ENCODE measurements around the gene MED28. TPM values are rescaled to one million over a fixed set of nuclear protein-coding genes. Genes with fewer than 3 reads are reported as not detected.

The MED28 gene
- total RNA-seq, 5 donors from 2014 or later (not counting 1 experiment from before 2014, with no cell fraction given), result 50.6 to 75.5 (median 66.2) TPM

DNA sequence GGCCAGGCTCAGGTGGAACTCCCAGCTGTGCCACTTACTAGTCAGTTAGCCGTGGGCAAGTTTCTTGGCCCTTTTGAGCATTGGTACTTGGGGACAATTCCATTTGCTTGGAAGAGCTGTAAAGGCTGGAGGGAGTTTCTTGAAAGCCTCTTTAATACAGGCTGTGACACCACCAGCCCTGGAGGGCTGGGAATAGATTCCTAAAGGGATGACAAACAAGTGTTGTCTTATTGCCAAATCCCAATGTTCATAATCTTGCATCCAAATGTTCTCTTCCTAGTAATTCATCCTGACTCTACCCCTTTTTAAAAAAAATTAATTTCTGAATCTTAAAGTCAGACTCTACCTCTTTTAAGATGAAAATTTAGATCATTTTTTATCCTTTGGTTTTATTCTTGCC lies 14.6 kb upstream of the MED28 start:
- peaks cover 42% of the 10 kb centered on the region for H3K36me3 Mint-ChIP-seq
- POLR2A ChIA-PET, result no interaction called here
- no peak overlapping the region for H3K4me3 ChIP-seq (ENCODE audit: control insufficient read depth in 1 of 2, extremely low read depth in 1 of 2, low read length in 1 of 2)
- H3K27ac Mint-ChIP-seq, result no peak overlapping the region
- no peaks in the 10 kb centered on the region for H3K27me3 ChIP-seq (replicated peaks in 1 of 2; ENCODE audit: control insufficient read depth in 2 of 2, extremely low read depth in 1 of 2, insufficient read depth in 2 of 2, low read length in 1 of 2)
- no peak overlapping the region for H3K27ac ChIP-seq (ENCODE audit: low read length)
- DNase-seq (no peak), ATAC-seq (replicated peaks in 1 of 4) (no peak)
- no peaks in the 10 kb centered on the region for H3K9me3 ChIP-seq
- CTCF ChIA-PET, result interaction anchor here in 1 of 2 donors (0.5 kb wide), 1 partner anchor 10 kb away, joined by 3 read pairs; no protein-coding TSS in a partner anchor
- peaks cover 0 to 5% (median 0%) of the 10 kb centered on the region in 3 donors for H3K4me1 Mint-ChIP-seq
- H3K9me3 Mint-ChIP-seq, result no peaks in the 10 kb centered on the region
- H3K4me3 Mint-ChIP-seq, result no peak overlapping the region
- H3K4me1 ChIP-seq (ENCODE audit: control insufficient read depth in 1 of 2, extremely low read depth in 1 of 2, insufficient read depth in 2 of 2, low read length in 2 of 2), result no peaks in the 10 kb centered on the region
- no peaks in the 10 kb centered on the region for H3K27me3 Mint-ChIP-seq
- H3K36me3 ChIP-seq (ENCODE audit: control insufficient read depth in 2 of 2, extremely low read depth in 1 of 2, insufficient read depth in 1 of 2, low read length in 1 of 2), result peaks cover 4 to 65% of the 10 kb centered on the region in 2 donors
- WGBS (ENCODE audit: insufficient coverage), result no CpG with 5 or more reads among the region's 1 CpG

GRCh38 chr4:17605236-17605635 lies 9.2 kb upstream of the MED28 start:
- H3K9me3 Mint-ChIP-seq, result no peaks in the 10 kb centered on the region

GRCh38 chr4:17613761-17614415 lies 553 bp upstream of the MED28 start:
- peaks cover 16% of the 10 kb centered on the region for H3K36me3 Mint-ChIP-seq
- Histone ChIP-seq H3K36me3 (ENCODE audit: control insufficient read depth in 2 of 2, extremely low read depth in 1 of 2, insufficient read depth in 1 of 2, low read length in 1 of 2) (peaks cover 0 to 17% of the 10 kb centered on the region in 2 donors), H3K4me1 (ENCODE audit: control insufficient read depth in 1 of 2, extremely low read depth in 1 of 2, insufficient read depth in 2 of 2, low read length in 2 of 2) (peaks cover 27 to 52% of the 10 kb centered on the region in 2 experiments), H3K9me3 (no peaks in the 10 kb centered on the region), H3K27me3 (replicated peaks in 1 of 2; ENCODE audit: control insufficient read depth in 2 of 2, extremely low read depth in 1 of 2, insufficient read depth in 2 of 2, low read length in 1 of 2) (no peaks in the 10 kb centered on the region), H3K27ac (ENCODE audit: low read length) (peak overlapping the region; percentile 82), H3K4me3 (ENCODE audit: control insufficient read depth in 1 of 2, extremely low read depth in 1 of 2, low read length in 1 of 2) (peak overlapping the region; percentile 94 to 100)
- no peaks in the 10 kb centered on the region for H3K9me3 Mint-ChIP-seq
- H3K4me3 Mint-ChIP-seq, result peak overlapping the region; percentile 95 to 100 (median 99)
- DNase-seq, result peak in 14 of 35 experiments; percentile 2 to 50 (median 8)
- peak overlapping the region; percentile 99 to 100 for H3K27ac Mint-ChIP-seq
- ChIA-PET POLR2A (interaction anchor here (0.6 to 1.8 kb wide), 8 partner anchors 13 to 196 kb away, joined by 3 to 9 read pairs (median 4); partner anchors contain the start of gene LAP3 (in 1 of the 2)), CTCF (interaction anchor here (0.6 to 3.7 kb wide), 14 partner anchors 9 to 409 kb away, joined by 3 to 18 read pairs (median 4); partner anchors contain the start of gene LAP3 (in 1 of the 2))
- H3K4me1 Mint-ChIP-seq, result peaks cover 45 to 47% (median 45%) of the 10 kb centered on the region in 3 donors
- ATAC-seq (replicated peaks in 1 of 4), result peak; percentile 55 to 67 (median 58)
- WGBS (ENCODE audit: insufficient coverage), result 0% methylated on average over 6 of the region's 23 CpGs
- no peaks in the 10 kb centered on the region for H3K27me3 Mint-ChIP-seq

More at GRCh38 chr4:17605236-17605635, 9.2 kb upstream of the MED28 start:
- CTCF ChIA-PET, result interaction anchor here in 1 of 2 donors (1.5 kb wide), 1 partner anchor 9 kb away, joined by 3 read pairs; the partner anchor contains the start of gene MED28
- Histone ChIP-seq H3K4me1 (ENCODE audit: control insufficient read depth in 1 of 2, extremely low read depth in 1 of 2, insufficient read depth in 2 of 2, low read length in 2 of 2) (no peaks in the 10 kb centered on the region), H3K9me3 (no peaks in the 10 kb centered on the region), H3K4me3 (ENCODE audit: control insufficient read depth in 1 of 2, extremely low read depth in 1 of 2, low read length in 1 of 2) (no peak overlapping the region), H3K27me3 (replicated peaks in 1 of 2; ENCODE audit: control insufficient read depth in 2 of 2, extremely low read depth in 1 of 2, insufficient read depth in 2 of 2, low read length in 1 of 2) (no peaks in the 10 kb centered on the region), H3K27ac (ENCODE audit: low read length) (no peak overlapping the region), H3K36me3 (ENCODE audit: control insufficient read depth in 2 of 2, extremely low read depth in 1 of 2, insufficient read depth in 1 of 2, low read length in 1 of 2) (peaks cover 0 to 48% of the 10 kb centered on the region in 2 donors)
- DNase-seq (no peak), ATAC-seq (replicated peaks in 1 of 4) (no peak)
- WGBS (ENCODE audit: insufficient coverage), result 100% methylated on average over 2 of the region's 3 CpGs
- no peak overlapping the region for H3K4me3 Mint-ChIP-seq
- H3K4me1 Mint-ChIP-seq, result no peaks in the 10 kb centered on the region
- POLR2A ChIA-PET, result interaction anchor here in 1 of 2 donors (1.6 kb wide), 1 partner anchor 22 kb away, joined by 3 read pairs; no protein-coding TSS in a partner anchor
- no peaks in the 10 kb centered on the region for H3K27me3 Mint-ChIP-seq
- no peak overlapping the region for H3K27ac Mint-ChIP-seq
- peaks cover 42% of the 10 kb centered on the region for H3K36me3 Mint-ChIP-seq

DNA sequence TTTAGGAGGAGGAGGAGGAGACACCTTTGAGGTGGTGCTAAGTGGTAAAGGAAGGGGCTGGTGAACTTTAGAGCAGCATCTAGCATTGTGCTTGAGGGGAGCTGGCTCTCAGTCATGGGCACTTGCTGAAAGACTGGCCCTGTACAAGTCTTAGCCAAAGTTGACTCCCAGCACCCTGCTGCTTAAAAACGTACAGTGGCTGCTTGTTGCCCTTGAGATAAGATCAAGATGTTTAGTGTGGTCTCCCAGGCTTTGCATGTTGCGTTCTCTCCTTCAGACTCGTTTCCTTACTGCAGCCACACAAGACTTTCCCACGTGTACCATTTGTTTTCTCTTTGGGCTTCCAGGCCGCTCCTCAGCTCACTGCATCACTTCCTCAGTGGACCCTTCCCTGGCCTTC lies 1.8 kb downstream of the MED28 start:
- ATAC-seq (replicated peaks in 1 of 4) (no peak), DNase-seq (peak in 1 of 35 experiments; percentile 19)
- ChIA-PET CTCF (no interaction called here), POLR2A (interaction anchor here in 1 of 2 donors (0.6 kb wide), 1 partner anchor 9 kb away, joined by 3 read pairs; no protein-coding TSS in a partner anchor)
- Mint-ChIP-seq H3K4me1 (peaks cover 51 to 59% (median 57%) of the 10 kb centered on the region in 3 donors), H3K36me3 (peaks cover 24% of the 10 kb centered on the region), H3K27ac (peak overlapping the region in 1 of 2 donors; percentile 26), H3K9me3 (no peaks in the 10 kb centered on the region), H3K27me3 (no peaks in the 10 kb centered on the region), H3K4me3 (peak overlapping the region; percentile 67 to 95 (median 80))
- H3K27me3 ChIP-seq (replicated peaks in 1 of 2; ENCODE audit: control insufficient read depth in 2 of 2, extremely low read depth in 1 of 2, insufficient read depth in 2 of 2, low read length in 1 of 2), result no peaks in the 10 kb centered on the region
- no peaks in the 10 kb centered on the region for H3K9me3 ChIP-seq
- H3K36me3 ChIP-seq (ENCODE audit: control insufficient read depth in 2 of 2, extremely low read depth in 1 of 2, insufficient read depth in 1 of 2, low read length in 1 of 2), result peaks cover 2 to 34% of the 10 kb centered on the region in 2 donors
- 9% methylated on average over 4 of the region's 5 CpGs for WGBS (ENCODE audit: insufficient coverage)
- no peak overlapping the region for H3K4me3 ChIP-seq (ENCODE audit: control insufficient read depth in 1 of 2, extremely low read depth in 1 of 2, low read length in 1 of 2)
- H3K4me1 ChIP-seq (ENCODE audit: control insufficient read depth in 1 of 2, extremely low read depth in 1 of 2, insufficient read depth in 2 of 2, low read length in 2 of 2), result peaks cover 27 to 63% of the 10 kb centered on the region in 2 experiments
- no peak overlapping the region for H3K27ac ChIP-seq (ENCODE audit: low read length)

DNA sequence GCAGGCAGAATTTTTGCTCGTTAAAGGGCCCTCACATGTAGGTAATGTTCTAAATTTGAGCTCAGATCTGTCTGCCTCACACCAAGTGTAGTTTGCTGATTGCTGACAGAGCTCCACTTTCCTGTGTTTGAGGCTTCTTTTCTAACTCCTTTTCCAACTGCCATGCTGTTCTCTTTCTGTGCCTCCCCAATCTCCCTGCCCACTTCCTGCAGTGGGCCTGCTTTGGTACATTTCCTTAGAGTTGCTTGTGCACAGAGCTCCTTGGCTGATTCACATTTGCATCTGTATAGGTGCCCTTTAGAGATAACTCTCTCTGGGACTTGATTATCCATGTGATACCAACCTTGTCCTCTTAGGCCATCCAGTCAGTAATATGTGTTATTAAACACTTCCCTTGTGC lies 4.5 kb downstream of the MED28 start:
- no peak for ATAC-seq (replicated peaks in 1 of 4)
- no peaks in the 10 kb centered on the region for H3K27me3 ChIP-seq (replicated peaks in 1 of 2; ENCODE audit: control insufficient read depth in 2 of 2, extremely low read depth in 1 of 2, insufficient read depth in 2 of 2, low read length in 1 of 2)
- peaks cover 27 to 53% of the 10 kb centered on the region in 2 experiments for H3K4me1 ChIP-seq (ENCODE audit: control insufficient read depth in 1 of 2, extremely low read depth in 1 of 2, insufficient read depth in 2 of 2, low read length in 2 of 2)
- H3K36me3 ChIP-seq (ENCODE audit: control insufficient read depth in 2 of 2, extremely low read depth in 1 of 2, insufficient read depth in 1 of 2, low read length in 1 of 2), result peaks cover 13 to 61% of the 10 kb centered on the region in 2 donors
- CTCF ChIA-PET, result interaction anchor here (0.7 to 1.5 kb wide), 3 partner anchors 11 to 70 kb away, joined by 3 to 5 read pairs (median 3); no protein-coding TSS in a partner anchor
- H3K27me3 Mint-ChIP-seq, result no peaks in the 10 kb centered on the region
- peaks cover 43% of the 10 kb centered on the region for H3K36me3 Mint-ChIP-seq
- no peak overlapping the region for H3K4me3 ChIP-seq (ENCODE audit: control insufficient read depth in 1 of 2, extremely low read depth in 1 of 2, low read length in 1 of 2)
- DNase-seq, result no peak
- H3K27ac Mint-ChIP-seq, result peak overlapping the region in 1 of 2 donors; percentile 65
- no peaks in the 10 kb centered on the region for H3K9me3 Mint-ChIP-seq
- peaks cover 48 to 59% (median 58%) of the 10 kb centered on the region in 3 donors for H3K4me1 Mint-ChIP-seq
- H3K9me3 ChIP-seq, result no peaks in the 10 kb centered on the region
- POLR2A ChIA-PET, result no interaction called here
- WGBS (ENCODE audit: insufficient coverage), result no CpG with 5 or more reads among the region's 1 CpG
- H3K27ac ChIP-seq (ENCODE audit: low read length), result no peak overlapping the region
- H3K4me3 Mint-ChIP-seq, result peak overlapping the region; percentile 25 to 58 (median 29)

DNA sequence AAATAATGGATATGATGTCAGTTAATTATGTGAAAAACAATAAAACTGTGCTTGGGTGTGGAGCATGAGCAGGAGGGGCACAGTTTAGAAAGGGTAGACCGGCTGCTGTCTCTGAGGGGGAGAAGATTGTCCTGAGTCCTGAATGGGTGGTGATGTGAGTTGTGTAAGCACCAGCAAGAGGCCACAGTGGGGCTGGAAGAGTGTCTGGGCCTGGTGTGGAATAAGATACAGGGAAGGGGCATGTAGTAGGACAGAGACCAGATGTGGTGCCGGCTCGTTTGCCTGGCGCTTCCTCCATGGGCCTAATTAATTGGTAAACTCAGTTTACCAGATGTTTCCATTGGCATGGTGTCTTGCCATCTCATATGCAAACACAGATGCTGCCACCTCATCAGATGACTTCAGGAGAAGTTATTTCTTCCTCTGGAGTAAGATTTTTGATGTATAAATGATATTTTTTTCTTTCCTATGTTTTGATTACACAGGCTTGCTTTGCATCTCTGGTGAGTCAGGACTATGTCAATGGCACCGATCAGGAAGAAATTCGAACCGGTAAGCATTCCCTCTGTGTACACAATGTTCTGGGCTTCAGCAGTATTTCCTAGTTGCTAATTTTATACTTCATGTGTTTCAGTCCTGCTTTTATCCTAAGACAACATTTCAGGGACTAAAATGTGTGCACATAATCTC lies 5.1 kb downstream of the MED28 start:
- WGBS (ENCODE audit: insufficient coverage), result 96% methylated on average over 2 of the region's 7 CpGs

More for the DNA sequence above, 5.1 kb downstream of the MED28 start:
- no peak for ATAC-seq (replicated peaks in 1 of 4)
- no peaks in the 10 kb centered on the region for H3K9me3 ChIP-seq
- H3K27me3 Mint-ChIP-seq, result no peaks in the 10 kb centered on the region
- CTCF ChIA-PET, result interaction anchor here (0.6 to 1.5 kb wide), 6 partner anchors 11 to 71 kb away, joined by 3 to 5 read pairs (median 3); no protein-coding TSS in a partner anchor
- H3K36me3 ChIP-seq (ENCODE audit: control insufficient read depth in 2 of 2, extremely low read depth in 1 of 2, insufficient read depth in 1 of 2, low read length in 1 of 2), result peaks cover 15 to 67% of the 10 kb centered on the region in 2 donors
- peaks cover 48 to 59% (median 58%) of the 10 kb centered on the region in 3 donors for H3K4me1 Mint-ChIP-seq
- H3K4me1 ChIP-seq (ENCODE audit: control insufficient read depth in 1 of 2, extremely low read depth in 1 of 2, insufficient read depth in 2 of 2, low read length in 2 of 2), result peaks cover 27 to 53% of the 10 kb centered on the region in 2 experiments
- no peak for DNase-seq
- no peaks in the 10 kb centered on the region for H3K27me3 ChIP-seq (replicated peaks in 1 of 2; ENCODE audit: control insufficient read depth in 2 of 2, extremely low read depth in 1 of 2, insufficient read depth in 2 of 2, low read length in 1 of 2)
- H3K9me3 Mint-ChIP-seq, result no peaks in the 10 kb centered on the region
- POLR2A ChIA-PET, result no interaction called here
- H3K4me3 Mint-ChIP-seq, result peak overlapping the region in 1 of 3 donors; percentile 58
- peaks cover 50% of the 10 kb centered on the region for H3K36me3 Mint-ChIP-seq
- no peak overlapping the region for H3K27ac ChIP-seq (ENCODE audit: low read length)
- peak overlapping the region in 1 of 2 donors; percentile 53 for H3K27ac Mint-ChIP-seq
- no peak overlapping the region for H3K4me3 ChIP-seq (ENCODE audit: control insufficient read depth in 1 of 2, extremely low read depth in 1 of 2, low read length in 1 of 2)

All from T-cell (primary cell).